NB4 (cell line): Measurements from ENCODE around the gene RABL6.

Experiments used
- CTCF ChIP-seq: IDR thresholded peaks from one replicate; pipeline ENCODE4 v1.5.1; 2012; ENCODE audit warnings: low read depth, low read length
- POLR2A ChIP-seq: IDR thresholded peaks from 2 replicates; pipeline ENCODE4 v1.6.1; 2011; ENCODE audit warnings: mild to moderate bottlenecking; ENCODE audit not compliant: insufficient read length; ENCODE audit errors: extremely low read depth
- TF ChIP-seq, protein P1 (sequence below): IDR thresholded peaks from 2 replicates; pipeline ENCODE4 v1.6.1; 2011; ENCODE audit warnings: low read depth, low read length

- no peak for TF ChIP-seq CTCF
- TF ChIP-seq POLR2A, result no peak
- TF ChIP-seq, protein P1, sequence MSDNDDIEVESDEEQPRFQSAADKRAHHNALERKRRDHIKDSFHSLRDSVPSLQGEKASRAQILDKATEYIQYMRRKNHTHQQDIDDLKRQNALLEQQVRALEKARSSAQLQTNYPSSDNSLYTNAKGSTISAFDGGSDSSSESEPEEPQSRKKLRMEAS, result no peak
Measured at GRCh38 chr9:136865041-136865767, 57.5 kb downstream of the RABL6 start.
